ENCODE measurements around the gene PLEKHB1.

The PLEKHB1 gene, protein sequence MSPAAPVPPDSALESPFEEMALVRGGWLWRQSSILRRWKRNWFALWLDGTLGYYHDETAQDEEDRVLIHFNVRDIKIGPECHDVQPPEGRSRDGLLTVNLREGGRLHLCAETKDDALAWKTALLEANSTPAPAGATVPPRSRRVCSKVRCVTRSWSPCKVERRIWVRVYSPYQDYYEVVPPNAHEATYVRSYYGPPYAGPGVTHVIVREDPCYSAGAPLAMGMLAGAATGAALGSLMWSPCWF

GRCh38 chr11:73645972-73646631 is at the start of gene PLEKHB1:
Gene PLEKHB1, plus strand, starts transcription at chr11:73646581. Its CDS starts 28 bp downstream, at chr11:73646609.
- DNase-seq: no peak

DNA sequence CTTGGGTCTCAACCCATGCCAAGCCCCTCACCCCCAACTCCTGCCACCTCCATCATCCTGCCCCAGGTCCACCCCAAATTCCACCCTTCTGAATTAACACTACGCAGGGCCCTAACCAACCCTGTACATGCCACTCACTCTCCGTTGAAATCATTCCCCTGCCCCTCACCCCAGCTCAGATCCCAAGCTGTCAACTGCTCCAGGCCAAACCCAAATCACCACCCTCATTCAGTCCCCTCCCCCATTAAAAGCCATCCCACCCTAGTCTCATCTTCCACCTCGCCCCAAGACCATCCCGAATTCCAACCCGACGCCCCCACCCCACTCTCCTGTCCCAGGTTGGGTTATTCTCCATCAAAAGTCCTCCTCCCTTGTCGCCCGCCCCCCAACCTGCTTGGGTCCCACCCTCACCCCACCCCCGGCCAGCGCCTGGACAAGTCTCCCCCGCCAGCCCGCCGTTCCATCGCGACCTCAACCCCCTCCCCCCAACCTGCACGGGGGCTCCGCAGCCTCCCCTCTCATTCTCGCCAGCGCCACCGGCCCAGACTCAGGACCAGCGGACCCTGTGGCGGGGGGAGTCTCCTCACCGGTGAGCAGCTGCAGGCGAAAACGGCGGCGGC is 48.9 kb upstream of the PLEKHB1 start:
- peak; percentile 4 for DNase-seq

GRCh38 chr11:73597956-73598718 is 48.2 kb upstream of the PLEKHB1 start, which contains the start of gene FAM168A:
Gene FAM168A, minus strand, starts transcription at chr11:73598112. Its CDS starts 129,638 bp downstream, at chr11:73468474.
- peak; percentile 94 for DNase-seq

DNA sequence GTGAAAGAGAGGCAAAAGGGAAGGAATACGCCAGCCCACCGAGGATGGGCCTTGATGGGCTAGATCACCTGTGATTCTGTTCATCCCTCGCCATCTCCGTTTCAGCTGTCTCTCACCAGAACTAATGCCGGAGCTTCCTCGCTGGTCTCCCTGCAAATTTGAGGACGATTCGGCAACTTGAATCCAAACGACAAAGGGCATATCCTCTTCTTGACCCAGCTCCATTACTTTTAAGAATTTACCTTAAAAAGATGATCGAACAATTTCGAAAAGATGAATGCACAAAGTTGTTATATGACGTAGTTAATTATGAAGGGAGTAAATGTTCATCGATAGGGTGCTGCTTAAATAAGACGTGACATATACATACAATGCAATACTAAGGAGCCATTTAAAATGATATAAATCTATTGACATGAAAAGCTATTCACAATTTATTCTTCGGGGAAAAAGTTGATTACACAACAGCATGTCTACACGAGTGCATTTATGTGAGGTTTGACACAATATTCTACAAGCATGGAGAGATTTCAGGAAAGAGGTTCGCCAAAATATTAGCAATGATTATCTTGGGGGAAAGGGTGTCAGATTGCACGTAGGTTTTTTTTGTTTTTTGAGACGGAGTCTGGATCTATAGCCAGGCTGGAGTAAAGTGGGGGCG is 47.5 kb upstream of the PLEKHB1 start:
- no peak for DNase-seq

DNA sequence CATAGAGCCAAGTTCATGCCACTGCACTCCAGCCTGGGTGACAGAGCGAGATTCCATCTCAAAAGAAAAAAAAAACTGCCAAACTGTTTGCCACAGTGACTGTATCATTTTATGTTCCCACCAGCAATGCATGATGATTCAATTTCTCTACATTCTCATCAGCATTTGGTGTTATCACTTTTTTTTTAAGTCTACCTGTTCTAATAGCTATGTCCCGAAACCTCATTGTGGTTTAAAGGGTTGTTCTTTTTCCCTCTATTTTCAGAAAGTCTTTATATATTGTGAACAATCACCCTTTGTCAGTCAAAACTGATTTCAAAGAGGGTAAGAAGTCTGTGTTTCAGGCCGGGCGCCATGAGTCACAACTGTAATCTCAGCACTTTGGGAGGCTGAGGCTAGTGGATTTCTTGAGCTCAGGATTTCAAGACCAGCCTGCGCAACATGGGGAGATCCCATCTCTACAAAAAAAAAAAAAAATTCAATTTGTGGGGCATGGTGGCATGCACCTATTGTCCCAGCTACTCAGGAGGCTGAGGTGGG is 33.7 kb upstream of the PLEKHB1 start:
- DNase-seq: no peak

- no peak for DNase-seq
These were observed 31.8 kb upstream of the PLEKHB1 start for GRCh38 chr11:73614591-73614990.

DNA sequence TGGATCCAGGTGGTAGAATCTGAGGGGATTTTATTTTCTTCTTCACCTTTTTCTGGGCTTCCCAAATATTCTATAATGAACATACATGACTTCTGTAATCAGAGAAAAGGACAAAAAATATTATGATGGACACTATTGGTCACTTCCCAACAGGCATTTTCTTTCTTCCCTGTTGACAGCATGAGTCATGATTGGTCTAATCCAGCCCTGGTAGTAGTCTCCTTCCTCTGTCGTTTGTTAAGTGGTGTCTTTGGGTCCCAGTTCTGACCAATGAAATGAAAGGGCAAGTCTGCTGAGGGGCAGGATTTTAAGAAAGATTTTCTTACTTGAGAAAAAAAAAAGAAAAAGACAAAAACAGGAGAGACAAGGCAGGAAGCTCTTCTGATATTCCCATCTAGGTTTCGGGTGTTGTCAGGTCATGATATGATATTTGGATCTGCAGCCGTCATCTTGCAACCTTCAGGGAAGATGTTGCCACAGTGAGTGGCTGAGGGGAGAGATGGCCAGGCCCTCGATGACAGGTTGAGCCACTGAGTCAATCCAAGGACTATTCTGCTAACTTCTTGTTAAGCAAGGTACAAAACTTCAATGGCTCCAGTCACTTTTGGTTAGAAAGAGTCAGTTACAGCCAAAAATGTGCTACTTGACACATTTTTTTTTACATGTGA is 23.3 kb upstream of the PLEKHB1 start:
- DNase-seq: no peak

DNA sequence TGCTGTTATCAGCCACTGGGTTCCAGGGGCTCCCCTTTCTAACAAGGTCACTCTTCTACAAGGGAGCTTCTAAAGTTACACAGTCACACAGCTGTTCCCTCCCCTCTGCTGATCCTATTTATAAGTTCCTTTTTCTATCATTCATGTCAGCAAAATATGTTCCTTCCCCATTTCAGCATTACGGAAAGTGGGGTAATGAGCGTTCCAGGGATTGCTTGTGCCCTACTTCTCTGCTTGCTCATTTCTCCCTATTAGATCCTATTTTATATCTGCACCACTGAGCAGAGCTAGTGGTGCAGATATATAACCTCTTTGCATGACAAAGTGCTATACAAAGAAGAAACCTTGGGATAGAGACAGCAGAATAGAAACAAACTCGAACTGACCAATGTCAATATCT is 22.7 kb upstream of the PLEKHB1 start:
- DNase-seq: no peak

- DNase-seq: peak; percentile 76
These were observed 20.6 kb upstream of the PLEKHB1 start for GRCh38 chr11:73625696-73626318.

- DNase-seq: no peak
These were observed 16.5 kb upstream of the PLEKHB1 start for GRCh38 chr11:73629907-73630306.

- no peak for DNase-seq
These were observed 13.4 kb upstream of the PLEKHB1 start for GRCh38 chr11:73632996-73633395.

DNA sequence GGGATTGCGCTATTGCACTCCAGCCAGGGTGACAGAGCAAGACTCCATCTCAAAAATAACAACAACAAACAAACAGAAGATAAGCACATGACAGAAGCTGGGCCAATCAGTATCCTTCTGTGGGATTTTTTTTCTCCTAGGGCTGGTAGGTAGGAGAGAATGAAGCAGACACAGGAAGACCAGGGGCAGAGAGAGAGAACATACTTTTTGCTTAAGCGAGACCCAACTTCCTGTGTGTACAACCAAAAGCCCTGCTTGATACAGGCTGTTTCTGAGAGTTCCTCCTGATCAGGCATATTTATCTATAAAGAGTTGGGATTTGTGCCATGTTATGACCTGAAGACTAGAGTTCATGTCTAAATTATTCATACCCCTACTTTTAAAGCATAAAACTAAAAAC is 12.4 kb upstream of the PLEKHB1 start:
- DNase-seq: no peak

- no peak for DNase-seq
These were observed 10.7 kb upstream of the PLEKHB1 start for GRCh38 chr11:73635721-73636120.

DNA sequence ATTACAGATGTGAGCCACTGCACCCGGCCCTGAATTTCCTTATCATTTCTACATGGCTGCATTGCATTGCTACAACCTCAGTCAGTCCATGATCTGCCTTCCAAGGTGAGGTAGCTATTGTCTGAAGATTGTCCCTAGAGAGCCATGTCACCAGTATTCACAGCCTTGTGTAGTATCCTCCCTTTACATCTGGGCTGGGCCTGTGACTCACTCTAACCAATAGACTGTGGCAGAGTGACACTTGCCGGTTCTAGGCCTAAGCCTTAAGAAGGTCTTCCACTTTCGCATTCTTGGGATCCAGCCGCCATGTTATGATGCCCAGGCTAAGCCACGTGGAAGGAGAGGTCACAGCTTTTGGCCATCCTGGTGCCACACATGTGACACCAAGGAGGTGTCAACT is 10.1 kb upstream of the PLEKHB1 start:
- no peak for DNase-seq

GRCh38 chr11:73637012-73637411 is 9.4 kb upstream of the PLEKHB1 start:
- DNase-seq: no peak

GRCh38 chr11:73640592-73640991 is 5.8 kb upstream of the PLEKHB1 start:
- no peak for DNase-seq

DNA sequence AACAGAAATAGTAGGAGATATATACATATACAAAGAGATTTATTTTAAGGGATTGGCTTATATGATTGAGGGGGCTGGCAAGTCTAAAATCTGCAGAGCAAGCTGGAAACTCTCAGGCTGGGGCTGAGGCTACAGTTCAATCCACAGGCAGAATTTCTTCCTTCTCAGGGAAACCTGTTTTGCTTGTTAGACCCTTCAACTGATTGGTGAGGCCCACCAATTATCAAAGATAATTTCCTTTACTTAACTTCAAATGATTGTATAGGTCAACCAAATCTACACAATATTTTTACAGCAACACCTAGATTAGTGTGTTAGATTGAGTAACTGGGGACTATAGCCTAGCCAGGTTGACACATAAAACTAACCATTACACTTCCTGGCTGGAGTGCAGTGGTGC is 4.7 kb upstream of the PLEKHB1 start:
- no peak for DNase-seq

DNA sequence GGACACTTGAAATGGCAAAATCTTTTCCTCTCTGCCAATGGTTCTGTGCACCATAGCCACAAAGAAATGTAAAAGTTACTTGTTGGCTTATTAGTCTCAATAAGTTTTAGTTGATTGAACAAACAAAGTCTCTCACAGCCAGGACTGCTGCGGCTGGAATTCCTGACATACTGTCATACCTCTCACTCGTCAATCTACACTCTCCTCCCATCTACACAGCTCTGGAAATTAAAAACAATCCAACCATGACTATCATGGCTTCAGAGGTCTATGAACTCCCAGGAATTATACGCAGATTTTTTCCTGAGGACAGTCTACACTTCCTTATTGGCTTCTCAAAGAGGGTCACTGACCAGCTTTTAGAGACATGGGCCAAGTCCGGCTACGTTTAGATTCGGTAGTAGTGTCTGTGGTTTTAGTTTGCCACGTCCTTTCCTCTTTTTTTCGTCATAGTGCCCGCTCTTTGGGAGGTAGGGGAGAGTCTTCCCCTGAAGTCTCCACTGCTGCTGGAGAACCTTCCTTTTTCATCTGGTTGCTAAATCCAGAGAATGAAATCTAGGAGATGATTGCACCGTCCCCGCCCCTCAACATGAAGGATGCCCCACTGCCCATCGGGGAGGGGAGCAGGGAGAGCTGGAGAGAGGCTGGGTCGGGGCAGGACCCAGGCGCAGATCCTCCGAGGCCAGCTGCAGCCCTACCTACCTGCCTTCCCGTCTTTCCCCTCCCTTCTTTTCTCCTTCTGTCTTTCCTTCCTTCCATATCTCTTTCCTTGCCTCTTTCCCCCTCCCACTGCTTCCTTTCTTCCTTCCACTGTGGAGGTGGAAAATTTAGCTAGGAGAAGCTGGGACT is 1.0 kb upstream of the PLEKHB1 start:
- no peak for DNase-seq

DNA sequence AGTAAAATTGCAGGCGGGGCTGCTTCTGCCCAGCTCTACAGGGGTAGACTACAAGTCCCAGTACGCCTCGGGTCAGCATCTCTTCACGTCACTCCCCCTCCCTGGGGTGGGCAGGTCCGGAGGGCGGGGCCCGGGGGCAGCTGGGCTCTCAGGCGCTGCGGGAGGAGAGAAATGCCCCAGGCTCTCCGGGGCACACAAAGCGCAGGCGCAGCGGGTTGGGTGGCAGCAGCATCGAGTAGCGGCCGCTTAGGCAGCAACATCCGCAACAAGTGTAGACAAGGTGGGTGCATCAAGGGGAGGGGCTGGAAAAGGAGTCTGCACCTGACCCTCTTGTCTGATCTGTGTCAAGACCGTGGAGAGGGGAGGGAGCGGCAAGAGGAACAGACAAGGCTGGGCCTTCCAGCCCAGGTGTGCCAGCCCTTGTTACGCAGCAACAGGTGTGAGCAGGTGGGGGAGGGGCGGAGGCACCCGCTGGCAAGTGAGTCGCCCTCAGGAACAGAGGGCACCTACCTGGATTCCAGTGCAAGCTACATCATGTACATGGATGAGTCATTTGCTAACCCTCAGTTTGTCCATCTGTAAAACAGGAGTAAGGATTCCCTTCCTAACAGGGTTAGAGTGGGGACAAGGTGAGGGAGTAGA is 1.2 kb downstream of the PLEKHB1 start:
- peak; percentile 94 for DNase-seq

DNA sequence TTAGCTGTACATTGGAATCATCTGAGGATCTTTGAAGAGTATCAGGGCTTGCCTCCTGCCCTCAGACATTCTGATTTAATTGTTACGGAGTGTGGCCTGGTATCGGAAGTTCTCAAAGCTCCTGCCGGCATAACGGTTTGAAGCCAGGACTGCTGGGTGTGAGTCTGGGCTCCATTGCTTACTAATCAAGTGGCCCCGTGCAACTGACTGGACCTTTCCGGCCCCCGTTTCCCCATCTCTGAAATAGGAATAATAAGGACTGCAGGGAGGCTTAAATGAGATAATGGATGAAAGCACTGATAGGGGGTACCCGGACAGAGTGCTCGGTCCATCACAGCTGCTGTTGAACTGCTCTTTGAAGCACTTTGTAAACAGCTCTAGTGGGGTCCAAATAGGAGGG is 1.7 kb downstream of the PLEKHB1 start:
- DNase-seq: no peak
